C1 segment of cervical spinal cord (tissue), 14 donors: ENCODE data around the gene PROSER3.
"Not testable (repeated sequence)": the region's sequence is repeated elsewhere in the genome, so short reads cannot be mapped to it uniquely, and the experiment has no call there.

Experiments used
- DNase-seq, 14 donors: peaks; one replicate each; lab custom pipeline; 2025; lab: John Stamatoyannopoulos, UW

PROSER3 gene

GRCh38 chr19:35789978-35790944 is 32.3 kb downstream of the PROSER3 start:
- DNase-seq: no peak

DNA sequence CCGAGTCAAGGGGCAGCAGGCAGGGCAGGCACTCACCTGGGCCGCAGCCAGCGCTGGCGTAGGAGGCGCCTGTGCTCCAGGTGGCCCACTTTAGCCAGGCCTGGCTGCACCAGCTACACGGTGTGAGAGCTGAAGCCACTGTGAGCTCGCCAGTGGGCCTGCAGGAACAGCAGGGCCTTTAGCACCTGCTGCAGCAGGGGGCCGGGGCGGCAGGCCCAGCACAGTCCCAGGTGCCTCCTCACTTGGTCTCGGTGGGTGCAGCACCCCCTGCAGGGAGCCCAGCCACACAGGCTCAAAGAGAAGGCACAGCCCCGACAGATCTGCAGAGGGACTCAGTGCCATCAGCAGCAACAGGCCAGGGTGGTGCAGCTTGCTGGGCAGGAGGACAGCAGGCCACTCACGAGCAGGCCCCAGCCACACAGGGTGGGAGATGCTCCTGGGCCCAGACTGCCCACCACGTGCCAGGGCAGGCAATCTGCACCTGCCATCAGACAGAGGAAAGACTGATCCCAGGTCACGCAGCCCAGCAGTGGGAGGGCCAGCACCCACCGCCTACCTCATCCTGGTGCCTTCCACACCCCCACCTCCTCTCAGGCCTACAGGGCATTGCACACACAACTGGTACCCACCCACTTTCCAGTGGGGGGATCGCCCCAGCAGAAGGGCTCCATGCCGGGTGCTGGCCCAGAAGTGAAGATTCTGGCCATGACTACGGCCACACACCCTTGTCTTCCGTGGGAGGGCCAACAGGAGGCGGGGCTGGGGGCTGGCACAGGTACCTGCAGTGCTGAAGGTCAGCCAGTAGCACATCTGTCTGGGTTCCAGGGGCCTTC is 33.2 kb downstream of the PROSER3 start:
- DNase-seq: peak in 1 of 14 donors; percentile 49

GRCh38 chr19:35791814-35792279 is 33.9 kb downstream of the PROSER3 start:
- no peak for DNase-seq

DNA sequence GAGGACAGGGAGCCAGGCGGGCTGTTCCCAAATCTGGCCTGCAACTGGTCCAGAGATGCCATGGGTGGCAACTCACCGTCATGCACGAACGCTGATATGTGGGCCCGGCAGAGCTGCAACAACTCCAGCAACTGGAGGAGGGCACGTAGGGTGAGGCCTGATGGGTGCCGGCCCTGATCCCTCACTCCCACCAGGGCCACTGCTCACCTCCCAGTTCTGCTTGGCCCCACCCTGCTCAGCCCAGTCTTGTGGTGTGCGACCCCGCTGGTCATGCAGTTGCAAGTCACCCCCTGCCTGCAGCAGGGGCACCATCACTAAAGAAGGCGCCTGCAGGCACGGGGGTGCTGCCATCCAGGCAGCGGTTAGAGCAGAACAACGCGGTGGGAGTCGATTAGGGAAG is 34.3 kb downstream of the PROSER3 start:
- no peak for DNase-seq

DNA sequence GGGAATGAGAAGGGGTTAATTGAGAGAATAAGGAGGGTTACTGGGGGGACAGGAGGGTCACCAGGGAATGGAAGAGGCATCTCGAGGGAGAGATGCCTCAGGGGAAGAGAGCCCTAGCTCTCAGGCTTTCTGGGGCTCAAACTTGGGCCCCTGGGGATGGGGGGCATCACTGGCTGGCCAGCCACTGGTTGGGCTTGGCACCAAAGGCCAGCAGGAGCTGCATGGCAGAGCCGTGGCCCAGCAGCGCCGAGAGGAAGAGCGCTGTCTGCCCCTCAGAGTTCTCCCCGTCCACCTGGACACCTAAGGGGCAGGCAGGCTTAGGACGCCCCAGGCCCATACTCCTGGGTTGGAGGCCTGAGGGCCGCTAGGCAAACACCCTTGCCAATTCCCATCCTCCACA is 34.9 kb downstream of the PROSER3 start:
- DNase-seq: no peak

DNA sequence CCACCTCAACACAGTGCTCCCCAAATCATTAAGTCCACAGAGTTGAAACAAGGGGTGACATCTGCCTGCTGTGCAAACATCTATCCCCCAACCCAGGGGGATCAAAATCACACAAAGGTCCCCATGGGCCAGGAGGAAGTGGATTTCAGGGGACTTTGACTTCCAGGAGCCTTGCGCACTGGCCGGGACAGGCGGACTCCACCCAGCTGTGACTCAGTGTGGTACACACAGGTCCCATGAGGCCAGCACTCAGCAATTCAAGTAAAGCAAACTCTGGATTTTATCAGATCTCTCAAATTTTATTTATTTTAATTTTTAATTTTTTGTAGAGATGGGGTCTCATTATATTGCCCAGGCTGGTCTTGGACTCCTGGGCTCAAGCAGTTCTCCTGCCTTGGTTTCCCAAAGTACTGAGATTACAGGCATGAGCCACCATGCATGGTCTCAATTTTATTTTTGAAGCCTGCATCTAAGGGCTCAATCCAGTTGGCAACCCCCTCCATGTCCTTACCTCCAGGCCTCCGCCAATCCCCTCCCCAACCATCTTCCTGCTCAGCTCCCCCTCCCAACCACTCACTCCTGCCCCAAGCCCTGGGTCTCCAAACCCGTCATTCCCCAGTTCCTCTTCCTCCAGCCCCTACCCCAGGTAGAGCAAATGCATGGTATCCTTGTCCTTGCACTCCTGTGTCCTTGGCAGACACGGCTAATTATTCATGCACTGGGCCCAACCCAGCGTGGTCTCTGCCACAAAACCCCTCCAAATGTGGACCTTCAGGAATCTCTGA is 35.6 kb downstream of the PROSER3 start:
- no peak for DNase-seq

- not testable (repeated sequence) for DNase-seq
These were observed 37.6 kb downstream of the PROSER3 start for GRCh38 chr19:35795564-35795963.

- DNase-seq: no peak
These were observed 38.9 kb downstream of the PROSER3 start for GRCh38 chr19:35796645-35797542.

DNA sequence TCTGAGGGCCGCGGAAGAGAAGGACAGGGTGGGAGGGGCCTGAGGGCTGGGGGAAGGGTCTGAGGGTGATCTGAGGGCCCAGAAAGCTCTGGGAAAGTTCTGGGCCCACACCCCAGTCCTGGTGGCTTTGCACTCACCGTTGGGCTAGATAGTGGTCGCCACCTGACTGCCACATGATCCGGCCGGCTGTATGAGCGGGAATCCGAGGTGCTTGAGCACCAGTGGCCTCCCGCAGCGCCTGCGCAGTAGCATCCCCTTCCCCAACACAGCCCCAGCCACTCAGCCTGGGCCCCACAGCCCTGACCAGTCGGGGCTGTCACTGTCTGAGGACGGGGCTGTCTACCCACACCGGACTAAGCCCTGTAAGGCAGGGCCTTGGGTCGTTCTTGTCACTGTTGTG is 39.7 kb downstream of the PROSER3 start:
- peak in 7 of 14 donors; percentile 18 to 49 (median 24) for DNase-seq

- DNase-seq: no peak
These were observed 43.9 kb downstream of the PROSER3 start for GRCh38 chr19:35801828-35802227.

GRCh38 chr19:35805526-35806102 is 47.6 kb downstream of the PROSER3 start:
- DNase-seq: no peak

DNA sequence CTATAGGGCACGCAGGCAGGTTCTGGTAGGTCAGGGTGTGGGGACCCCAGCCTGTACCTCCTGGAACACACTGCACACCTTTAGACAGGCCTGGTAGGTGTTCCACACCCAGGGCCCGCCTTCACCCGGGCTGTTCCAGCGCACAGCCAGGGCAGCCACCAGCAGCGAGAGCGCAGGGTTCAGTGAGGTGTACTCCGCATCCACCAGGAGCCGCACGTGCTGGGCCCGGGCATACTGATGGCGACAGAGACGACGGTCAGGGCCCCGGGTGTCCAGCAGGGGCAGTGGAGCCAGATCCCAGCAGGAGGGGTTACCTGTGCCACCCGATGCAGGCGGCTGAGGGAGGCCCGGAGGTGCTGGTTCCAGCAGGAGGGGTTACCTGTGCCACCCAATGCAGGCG is 48.6 kb downstream of the PROSER3 start:
- no peak for DNase-seq

GRCh38 chr19:35807633-35808032 is 49.7 kb downstream of the PROSER3 start:
- no peak for DNase-seq

DNA sequence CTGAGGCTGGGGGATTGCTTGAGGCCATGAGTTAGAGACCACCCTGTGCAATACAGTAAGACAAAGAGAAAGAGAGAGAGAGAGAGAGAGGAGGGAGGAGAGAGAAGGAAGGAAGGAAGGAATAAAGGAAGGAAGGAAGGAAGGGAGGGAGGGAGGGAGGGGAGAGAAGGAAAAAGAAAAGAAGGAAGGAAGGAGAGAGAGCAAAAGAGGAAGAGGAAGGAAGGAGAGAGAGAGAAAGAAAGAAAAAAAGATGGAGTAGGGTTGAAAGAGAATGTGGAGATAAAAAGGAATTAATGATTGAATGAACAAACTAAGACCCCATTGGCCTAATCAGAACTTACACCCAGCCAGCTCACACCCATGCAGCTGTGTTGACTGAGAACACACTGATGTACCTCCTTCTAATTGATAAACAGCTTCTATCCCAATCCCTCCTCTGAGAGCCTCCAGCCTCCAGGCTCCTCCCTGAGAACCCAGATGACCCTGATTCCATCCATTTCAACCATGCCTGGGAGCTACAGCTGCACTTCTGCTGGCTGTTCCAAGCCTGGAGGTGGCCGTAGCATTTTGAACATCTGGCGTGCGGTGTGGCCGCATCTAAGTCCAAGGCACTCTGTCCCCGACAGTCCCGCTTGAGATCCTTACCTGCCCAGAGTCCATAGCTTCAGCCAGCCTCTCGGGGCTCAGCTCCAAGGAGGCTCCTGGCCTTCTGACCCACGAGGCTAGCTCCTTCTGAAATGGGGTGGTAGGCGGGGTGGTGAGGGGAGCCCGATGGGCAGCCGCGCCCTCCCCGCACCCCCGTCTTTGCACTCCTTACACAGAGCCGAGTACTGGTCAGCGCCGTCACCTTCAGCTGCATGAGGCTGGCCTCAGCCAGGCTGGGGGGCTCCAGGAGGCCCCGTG is 53.6 kb downstream of the PROSER3 start:
- no peak for DNase-seq

DNA sequence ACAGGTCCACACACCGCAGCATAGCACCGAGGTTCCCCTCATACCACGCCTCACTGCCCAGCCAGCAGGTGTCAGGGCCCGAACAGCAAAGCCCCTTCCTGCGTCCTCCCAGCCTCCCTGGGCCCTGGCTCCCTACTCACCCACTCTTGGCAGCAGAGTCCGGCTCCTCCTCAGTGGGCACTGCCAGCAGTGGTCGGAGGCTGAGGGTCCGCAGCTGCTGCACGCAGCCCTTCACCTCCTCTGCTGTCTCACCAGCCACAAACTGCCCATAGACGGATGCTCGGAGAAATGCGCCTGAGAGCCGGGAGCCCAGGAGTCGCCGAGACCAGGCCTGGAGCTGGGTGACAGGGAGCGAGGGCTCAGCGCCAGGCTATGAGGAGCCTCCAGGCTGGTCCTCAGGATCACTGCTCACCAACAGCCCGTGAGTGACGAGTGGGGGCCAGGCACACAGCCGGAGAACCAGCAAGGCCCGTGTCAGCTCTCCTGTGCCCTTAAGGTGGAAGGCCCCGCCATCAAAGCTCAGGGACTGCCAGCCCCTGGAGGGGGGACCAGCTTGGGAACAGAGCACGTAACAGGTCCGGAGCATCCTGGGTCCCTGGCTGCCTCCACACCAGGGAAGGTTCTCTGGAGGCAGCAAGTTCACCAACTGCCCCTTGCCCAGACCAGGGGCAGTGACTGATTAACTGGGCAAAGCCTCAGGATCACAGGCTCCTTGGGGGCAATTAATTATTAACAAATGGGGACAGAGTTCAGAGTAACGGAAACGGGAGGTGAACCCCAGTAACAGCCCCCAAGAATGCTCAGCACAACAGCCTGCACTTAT is 54.5 kb downstream of the PROSER3 start, which contains the start of gene PRODH2:
PRODH2 (minus strand) TSS at position 626 of the 823 bp plus-strand sequence; CDS start at position 586, 40 bp downstream.
- no peak for DNase-seq

DNA sequence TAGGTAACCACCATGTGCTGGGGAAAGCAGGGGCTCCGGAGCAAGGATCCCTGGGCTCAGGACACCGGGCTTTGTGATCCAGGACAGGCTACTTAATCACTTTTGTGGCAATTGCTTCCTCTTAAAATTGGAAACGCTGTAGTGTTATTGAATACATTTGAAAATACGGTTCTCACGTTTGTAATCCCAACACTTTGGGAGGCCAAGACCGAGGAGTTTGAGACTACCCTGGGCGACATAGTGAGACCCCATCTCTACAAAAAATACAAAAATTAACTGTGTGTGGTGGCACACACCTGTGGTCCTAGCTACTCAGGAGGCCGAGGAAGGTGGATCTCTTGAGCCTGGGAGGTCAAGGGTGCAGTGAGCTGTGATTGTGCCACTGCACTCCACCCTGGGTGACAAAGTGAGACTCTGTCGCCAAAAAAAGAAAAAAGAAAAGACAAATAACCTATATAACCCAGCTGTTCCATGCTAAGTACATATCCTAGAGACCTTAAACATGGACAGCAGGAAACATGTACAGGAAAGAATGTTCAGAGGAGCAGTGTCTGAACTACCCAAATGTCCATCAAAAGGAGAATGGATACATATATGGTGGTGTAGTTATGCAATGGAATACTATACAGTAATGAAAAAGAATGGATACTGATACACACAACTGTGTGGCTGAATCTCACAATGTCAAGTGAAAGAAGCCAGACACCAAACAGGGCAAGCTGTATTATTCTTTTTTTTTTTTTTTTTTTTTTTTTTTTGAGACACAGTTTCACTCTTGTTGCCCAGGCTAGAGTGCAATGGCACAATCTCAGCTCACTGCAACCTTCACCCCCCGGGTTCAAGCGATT is 55.3 kb downstream of the PROSER3 start:
- DNase-seq: no peak

- DNase-seq: no peak
These were observed 58.3 kb downstream of the PROSER3 start for GRCh38 chr19:35816262-35816661.
